ENCODE data around the gene SPAG9.

Gene SPAG9

DNA sequence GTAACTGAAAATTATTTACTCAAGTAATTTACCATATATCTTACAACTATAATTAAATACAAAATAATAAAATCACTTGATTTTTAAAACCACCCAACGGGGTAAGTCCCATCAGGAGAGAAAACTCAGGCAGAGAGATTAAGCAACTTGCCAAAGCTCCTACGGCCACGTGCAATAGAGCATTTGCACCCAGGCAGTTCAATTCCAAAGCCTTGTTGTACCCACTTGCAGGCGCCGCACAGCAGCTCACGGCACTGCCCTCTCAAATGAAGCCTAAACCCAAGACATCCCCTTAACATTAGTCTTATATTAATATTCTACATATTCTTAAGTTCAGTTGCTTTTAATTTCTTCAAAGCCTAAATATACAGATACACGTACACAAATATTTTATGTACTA, 75.7 kb downstream of the SPAG9 start:
- no peak for DNase-seq (ENCODE audit: low spot score)

DNA sequence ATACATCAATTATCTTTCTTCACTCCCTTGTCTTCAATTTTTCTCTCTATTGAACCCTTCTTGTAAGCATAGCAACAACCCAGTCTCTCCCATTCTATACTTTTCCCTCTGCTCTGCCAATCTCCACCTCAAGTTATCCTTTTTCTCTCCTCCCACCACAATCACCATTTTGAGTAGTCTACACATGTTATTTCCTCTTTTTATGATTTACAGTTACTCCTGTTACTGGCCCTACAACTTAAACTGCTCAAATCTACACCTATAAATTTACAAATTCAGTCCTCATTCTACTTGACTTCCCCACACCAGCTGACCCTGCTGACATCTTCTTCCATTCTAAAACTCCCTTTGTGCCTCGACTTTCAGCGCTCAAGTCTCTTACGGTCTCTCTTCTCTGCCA, 84.6 kb downstream of the SPAG9 start:
- DNase-seq (ENCODE audit: low spot score), result no peak

- peak; percentile 20 for DNase-seq (ENCODE audit: low spot score)
Measured at GRCh38 chr17:51035431-51035830, 85.2 kb downstream of the SPAG9 start.

DNA sequence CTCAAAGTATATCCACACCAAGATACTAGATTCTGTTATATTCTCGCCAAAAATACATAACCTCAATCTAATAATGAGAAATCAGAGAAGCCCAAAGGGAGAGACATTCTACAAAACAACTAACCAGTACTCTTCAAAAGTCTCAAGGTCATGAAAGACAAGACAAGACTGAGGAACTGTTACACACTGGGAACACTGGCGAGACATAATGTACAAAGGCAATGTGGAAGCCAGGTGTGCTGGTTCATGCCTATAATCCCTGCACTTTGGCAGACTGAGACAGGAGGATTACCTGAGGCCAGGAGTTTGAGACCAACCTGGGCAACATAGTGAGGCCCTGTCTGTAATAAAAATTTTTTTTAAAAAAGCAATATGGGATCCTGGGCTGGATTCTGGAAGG, 85.9 kb downstream of the SPAG9 start:
- DNase-seq (ENCODE audit: low spot score), result no peak

DNA sequence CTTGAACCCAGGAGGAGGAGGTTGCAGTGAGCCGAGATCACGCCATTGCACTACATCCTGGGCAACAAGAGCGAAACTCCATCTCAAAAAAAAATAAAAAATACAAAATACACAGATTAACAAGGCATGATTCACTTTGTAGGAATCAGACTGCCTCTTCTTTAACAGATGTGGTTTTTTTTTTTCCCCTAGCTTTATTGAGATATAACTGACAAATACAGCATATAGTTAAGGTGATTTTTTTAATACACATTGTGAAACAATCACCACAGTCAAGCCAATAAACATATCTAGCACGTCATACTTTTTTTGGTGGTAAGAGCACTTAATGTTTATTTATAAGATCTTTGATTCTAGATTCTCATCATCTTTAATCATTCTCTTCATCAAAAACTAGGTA, 87.8 kb downstream of the SPAG9 start:
- DNase-seq (ENCODE audit: low spot score), result no peak

GRCh38 chr17:51029568-51030463, 90.9 kb downstream of the SPAG9 start:
- DNase-seq (ENCODE audit: low spot score), result peak; percentile 55

- DNase-seq (ENCODE audit: low spot score), result peak; percentile 32
Measured at GRCh38 chr17:51029142-51029541, 91.5 kb downstream of the SPAG9 start.

- DNase-seq (ENCODE audit: low spot score), result no peak
Measured at GRCh38 chr17:51028176-51028863, 92.3 kb downstream of the SPAG9 start.

- no peak for DNase-seq (ENCODE audit: low spot score)
Measured at GRCh38 chr17:51018541-51018940, 102.1 kb downstream of the SPAG9 start.

- no peak for DNase-seq (ENCODE audit: low spot score)
Measured at GRCh38 chr17:51017270-51017669, 103.4 kb downstream of the SPAG9 start.

GRCh38 chr17:51016099-51016498, 104.6 kb downstream of the SPAG9 start:
- DNase-seq (ENCODE audit: low spot score), result no peak

- no peak for DNase-seq (ENCODE audit: low spot score)
Measured at GRCh38 chr17:51015145-51015558, 105.5 kb downstream of the SPAG9 start.

DNA sequence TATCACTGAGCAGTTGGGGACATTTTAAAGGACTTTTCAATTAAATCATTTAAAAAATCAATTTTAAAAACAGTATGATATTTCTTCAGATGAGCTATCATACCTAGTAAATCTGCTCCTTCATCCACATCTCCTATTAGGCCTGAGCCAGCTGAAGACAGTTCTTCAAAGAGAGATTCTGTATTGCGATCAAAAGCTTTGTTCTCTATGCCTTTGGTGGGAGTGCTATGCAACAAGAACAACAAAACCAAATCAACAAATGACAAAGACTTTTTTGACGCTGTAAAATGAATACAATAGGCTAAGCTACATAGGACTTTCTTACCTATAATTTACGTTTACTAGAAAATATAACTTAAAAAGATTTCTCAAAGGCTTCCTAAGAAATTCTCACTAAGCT, 106.5 kb downstream of the SPAG9 start:
- no peak for DNase-seq (ENCODE audit: low spot score)

DNA sequence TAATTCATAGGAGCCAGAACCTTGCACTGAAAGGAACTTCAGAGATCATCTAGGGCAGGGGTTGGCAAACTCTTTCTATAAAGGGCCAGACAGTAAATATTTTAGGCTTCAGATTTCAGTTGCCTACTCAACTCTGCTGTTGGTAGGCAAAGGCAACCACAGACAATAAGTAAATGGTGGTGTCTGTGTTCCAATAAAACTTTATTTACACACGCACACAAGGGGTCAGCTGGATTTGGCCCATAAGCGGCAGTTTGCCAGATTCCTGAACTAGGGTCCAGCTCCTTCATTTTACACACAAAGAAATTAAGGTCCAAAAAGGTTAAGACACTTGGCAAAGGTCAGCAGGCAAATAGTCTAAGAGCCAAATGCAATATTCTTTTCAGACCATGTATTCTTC, 107.3 kb downstream of the SPAG9 start:
- DNase-seq (ENCODE audit: low spot score), result no peak

GRCh38 chr17:51012538-51012937, 108.1 kb downstream of the SPAG9 start:
- DNase-seq (ENCODE audit: low spot score), result no peak

DNA sequence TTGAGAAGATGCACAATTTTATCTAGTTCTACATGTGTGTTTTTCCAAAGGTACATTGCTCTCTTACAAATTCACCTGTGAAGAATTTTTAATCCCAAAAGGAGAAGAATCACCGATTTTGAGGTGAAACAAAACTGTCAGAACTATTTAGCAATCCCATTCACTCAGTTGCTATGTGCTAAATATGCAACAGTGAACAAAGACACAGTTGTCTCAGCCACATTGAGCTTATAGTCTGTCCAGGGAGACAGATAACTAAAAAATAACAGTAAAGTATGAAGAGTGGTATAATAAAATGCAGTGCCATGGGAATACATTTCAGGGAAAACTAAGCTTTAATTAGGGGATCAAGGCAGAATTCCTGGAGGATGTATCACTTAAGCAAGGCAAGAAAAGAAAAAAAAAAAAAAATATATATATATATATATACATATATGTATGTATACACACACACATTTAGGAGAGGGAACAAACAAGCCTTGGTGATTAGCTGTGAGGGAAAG, 110.4 kb downstream of the SPAG9 start:
- DNase-seq (ENCODE audit: low spot score), result no peak

DNA sequence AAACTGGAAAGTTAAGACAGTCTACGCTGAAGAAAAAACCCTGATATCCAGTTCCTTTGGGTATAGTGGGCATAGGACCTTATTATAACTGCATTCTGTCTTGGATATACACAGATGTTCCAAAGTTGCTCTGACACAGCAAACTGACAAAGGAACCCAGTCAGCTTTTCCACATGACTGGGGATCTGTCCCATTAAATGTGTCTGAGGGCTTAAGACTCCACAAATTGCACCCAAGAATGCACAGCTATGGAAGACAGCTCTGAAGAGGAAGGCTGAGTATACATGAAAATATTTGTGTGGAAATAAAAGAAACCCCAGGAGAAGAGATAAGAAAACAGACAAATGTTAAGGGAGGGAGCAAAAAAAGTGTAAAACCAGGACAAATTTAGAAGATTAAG, 114.1 kb downstream of the SPAG9 start:
- DNase-seq (ENCODE audit: low spot score), result no peak

- DNase-seq (ENCODE audit: low spot score), result no peak
Measured at GRCh38 chr17:51005768-51006167, 114.9 kb downstream of the SPAG9 start.

DNA sequence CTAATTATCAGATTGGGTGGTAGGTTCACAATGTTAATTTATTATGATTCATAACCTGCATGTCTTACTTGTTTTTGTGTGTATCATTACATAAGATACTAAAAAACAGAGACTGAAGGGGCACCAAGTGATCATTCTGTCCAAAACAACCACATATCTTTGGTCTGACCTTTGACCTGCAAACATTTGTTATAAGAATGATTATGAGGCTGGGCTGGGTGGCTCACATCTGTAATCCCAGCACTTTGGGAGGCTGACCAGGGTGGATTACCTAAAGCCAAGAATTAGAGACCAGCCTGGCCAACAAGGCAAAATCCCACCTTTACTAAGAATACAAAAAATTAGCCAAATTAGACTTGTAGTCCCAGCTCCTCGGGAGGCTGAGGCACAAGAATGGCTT, 116.4 kb downstream of the SPAG9 start:
- DNase-seq (ENCODE audit: low spot score), result no peak

DNA sequence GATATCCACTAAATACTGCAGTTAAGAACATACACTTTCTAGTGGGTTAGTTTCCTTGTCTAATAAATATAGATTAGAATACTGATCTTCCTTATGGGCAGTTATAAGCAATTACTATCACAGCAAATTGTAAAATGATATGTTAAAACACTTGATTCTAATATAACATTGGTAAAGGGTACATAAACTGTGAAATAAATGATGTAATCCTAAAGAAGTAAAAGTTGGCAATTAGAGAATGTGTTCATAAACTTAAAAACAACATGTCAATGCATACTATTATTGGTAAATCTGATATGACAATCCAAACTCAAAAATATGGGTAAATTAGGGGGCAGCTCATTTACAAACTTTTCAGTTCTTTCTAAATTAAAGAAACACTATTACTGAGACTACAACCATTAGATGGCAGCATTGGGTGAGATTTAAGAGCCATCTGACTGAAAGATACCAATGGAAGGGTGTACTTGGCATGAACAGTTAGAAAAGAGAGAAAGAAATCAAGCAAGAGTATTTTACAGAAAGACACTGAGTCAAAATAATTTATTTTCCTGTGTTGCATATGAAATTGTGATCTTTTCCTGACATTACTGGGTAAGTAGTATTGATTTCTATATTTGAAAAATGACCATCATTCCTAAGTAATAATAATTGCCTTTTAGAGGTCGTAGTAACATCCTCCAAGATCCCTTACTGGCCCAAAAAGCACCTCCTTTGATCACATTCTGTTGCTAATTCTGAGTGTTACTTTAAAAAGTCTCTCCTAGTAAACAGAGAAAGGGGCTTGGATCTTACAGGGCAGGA, 119.6 kb downstream of the SPAG9 start:
- peak; percentile 85 for DNase-seq (ENCODE audit: low spot score)

GRCh38 chr17:50995668-50996067, 125.0 kb downstream of the SPAG9 start:
- DNase-seq (ENCODE audit: low spot score), result no peak

DNA sequence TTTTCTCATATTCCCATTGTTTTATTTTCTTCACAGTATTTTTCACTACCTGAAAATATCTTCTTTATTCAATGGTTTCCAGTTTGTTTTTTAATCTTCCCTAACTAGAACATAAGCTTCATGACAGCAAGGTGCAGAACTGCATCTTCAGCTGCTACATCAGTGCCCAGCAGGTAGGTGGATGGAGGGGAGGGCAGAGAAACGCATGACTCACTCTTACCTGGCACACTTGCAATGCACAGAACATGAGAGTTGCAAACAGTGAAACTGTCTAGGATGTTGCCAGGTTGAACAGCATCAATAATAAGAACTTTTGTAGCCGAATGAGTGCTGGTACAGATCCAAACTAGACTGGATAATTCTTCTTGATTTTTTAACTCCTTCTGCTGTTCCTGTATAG, 127.1 kb downstream of the SPAG9 start:
- DNase-seq (ENCODE audit: low spot score), result no peak
